Measurements from ENCODE around the gene DPEP3. TPM values are rescaled to one million over a fixed set of nuclear protein-coding genes. Genes with fewer than 3 reads are reported as not detected.

DPEP3 gene
- total and polyA plus RNA-seq, 3 donors from 2014 or later, result 61.0 to 138 (median 127) TPM

DNA sequence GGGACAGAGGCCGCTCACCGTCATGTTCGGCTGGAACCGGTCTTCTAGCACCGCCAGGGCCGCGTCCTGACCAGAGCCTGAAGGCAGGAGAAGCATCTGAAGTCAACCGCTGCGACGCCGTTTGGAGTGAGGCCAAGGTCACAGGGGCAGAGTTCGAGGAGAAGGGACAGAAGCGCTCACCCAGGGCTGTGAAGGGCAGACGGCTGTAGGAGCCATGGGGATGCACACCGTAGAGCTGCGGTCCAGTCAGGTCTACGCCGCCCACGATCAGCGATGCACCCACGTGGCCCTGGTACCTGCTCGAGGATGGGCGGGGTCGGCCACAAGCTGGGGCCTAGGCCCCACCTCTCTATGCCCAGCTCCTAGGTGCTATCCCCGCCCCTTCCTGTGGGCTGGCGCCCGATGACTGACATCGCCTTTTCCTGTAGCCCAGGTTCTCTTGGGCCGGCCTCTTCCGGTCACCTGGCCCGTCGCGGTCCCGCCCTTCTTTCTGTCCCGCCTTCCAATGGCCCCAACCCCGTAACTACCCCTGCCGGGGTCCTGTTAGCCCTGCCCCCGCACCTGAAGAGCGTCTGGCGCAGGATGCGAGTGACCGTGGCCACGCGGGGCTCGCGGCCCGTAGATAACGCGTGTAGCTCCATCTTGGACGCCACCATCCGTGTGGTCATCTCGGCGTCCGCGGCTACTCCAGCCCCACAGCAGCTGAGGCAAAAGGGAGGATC lies 44.7 kb downstream of the DPEP3 start:
- WGBS, 2 donors, result 2 to 3% methylated on average over 13 to 54 of the region's 55 CpGs
- Histone ChIP-seq H3K27me3 (no peaks in the 10 kb centered on the region), H3K9me3 (no peaks in the 10 kb centered on the region), H3K4me1 (peaks cover 26% of the 10 kb centered on the region), H3K4me3 (peak overlapping the region; percentile 70 to 85), H3K27ac (peak overlapping the region; percentile 60 to 94), H3K36me3 (ENCODE audit: low read depth, missing control alignments) (no peaks in the 10 kb centered on the region)
- intact Hi-C loops (cut with DNase I; ENCODE audit: low total_unique reads), result no loop called here
- DNase-seq, result peak; percentile 99
- TF ChIP-seq POLR2A (IDR thresholded peaks at IDR 0.05), result peak; percentile 34
- TF ChIP-seq, protein P1, sequence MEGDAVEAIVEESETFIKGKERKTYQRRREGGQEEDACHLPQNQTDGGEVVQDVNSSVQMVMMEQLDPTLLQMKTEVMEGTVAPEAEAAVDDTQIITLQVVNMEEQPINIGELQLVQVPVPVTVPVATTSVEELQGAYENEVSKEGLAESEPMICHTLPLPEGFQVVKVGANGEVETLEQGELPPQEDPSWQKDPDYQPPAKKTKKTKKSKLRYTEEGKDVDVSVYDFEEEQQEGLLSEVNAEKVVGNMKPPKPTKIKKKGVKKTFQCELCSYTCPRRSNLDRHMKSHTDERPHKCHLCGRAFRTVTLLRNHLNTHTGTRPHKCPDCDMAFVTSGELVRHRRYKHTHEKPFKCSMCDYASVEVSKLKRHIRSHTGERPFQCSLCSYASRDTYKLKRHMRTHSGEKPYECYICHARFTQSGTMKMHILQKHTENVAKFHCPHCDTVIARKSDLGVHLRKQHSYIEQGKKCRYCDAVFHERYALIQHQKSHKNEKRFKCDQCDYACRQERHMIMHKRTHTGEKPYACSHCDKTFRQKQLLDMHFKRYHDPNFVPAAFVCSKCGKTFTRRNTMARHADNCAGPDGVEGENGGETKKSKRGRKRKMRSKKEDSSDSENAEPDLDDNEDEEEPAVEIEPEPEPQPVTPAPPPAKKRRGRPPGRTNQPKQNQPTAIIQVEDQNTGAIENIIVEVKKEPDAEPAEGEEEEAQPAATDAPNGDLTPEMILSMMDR (IDR thresholded peaks at IDR 0.05), result peak in 1 of 3 experiments; percentile 3

DNA sequence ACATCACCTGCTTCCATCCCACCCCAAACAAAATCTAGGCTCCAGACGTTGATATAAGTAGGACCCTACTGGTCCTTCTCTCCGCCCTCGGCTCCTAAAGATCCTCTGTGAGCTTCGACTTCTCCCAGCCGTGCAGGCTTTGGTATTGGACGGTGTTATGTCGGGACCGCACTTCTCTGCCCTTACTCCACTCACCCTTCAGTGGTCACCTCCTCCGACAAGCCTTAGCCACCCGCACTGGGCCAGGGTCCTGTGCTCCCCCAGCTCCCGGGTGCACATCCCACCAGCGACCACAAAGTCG lies 45.2 kb downstream of the DPEP3 start:
- intact Hi-C loops (cut with DNase I; ENCODE audit: low total_unique reads), result no loop called here
- WGBS, 2 donors, result 4 to 20% methylated on average over 6 to 13 of the region's 13 CpGs
- Histone ChIP-seq H3K36me3 (ENCODE audit: low read depth, missing control alignments) (no peaks in the 10 kb centered on the region), H3K27ac (peak overlapping the region; percentile 43 to 94), H3K4me3 (peak overlapping the region; percentile 70 to 85), H3K4me1 (peaks cover 26% of the 10 kb centered on the region), H3K9me3 (no peaks in the 10 kb centered on the region), H3K27me3 (no peaks in the 10 kb centered on the region)
- no peak for DNase-seq
- TF ChIP-seq, protein P1 (IDR thresholded peaks at IDR 0.05), result no peak
- no peak for TF ChIP-seq POLR2A (IDR thresholded peaks at IDR 0.05)

DNA sequence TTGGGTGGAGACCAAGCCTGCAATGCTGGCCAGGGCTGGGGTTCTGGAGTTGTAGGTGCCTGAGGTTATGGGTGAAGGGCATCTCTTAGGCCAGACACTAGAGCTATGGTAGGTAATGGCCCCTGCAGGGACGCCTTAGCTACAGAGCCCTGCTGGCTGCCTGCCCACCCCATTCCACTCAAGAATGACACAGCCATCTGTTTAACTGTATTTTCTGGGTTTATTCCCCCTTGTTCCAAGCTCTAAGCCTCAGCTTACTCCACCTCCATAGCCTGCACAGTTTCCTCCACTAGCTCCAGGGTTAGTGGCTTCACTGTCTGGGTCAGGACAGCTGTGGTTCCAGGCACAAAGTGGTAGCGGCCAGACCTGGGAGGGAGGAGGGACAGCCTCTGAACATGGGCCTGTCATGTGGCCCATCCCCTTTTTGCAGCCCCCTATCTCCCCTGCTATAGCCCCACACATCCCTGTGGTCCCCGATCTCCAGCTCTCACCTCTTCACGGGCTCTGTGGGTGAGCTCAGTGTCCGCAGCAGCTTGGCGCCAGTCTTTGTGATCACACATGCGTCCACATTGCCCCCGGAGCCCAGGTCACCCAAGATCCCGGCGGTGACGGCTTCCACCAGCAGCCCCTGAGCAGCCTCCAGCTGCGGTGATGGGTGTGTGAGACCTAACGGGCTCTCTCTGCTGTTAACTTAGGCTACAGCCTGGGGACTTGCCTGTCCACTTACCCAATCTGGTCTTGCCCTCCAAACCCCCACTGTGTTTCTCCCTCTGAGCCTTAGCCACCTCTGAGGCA lies 45.8 kb downstream of the DPEP3 start:
- no peaks in the 10 kb centered on the region for H3K9me3 ChIP-seq
- peak overlapping the region in 1 of 2 donors; percentile 43 for H3K27ac ChIP-seq
- DNase-seq, result no peak
- no peaks in the 10 kb centered on the region for H3K27me3 ChIP-seq
- TF ChIP-seq, protein P1 (IDR thresholded peaks at IDR 0.05), result no peak
- TF ChIP-seq POLR2A (IDR thresholded peaks at IDR 0.05), result no peak
- H3K4me1 ChIP-seq, result peaks cover 26% of the 10 kb centered on the region
- no peaks in the 10 kb centered on the region for H3K36me3 ChIP-seq (ENCODE audit: low read depth, missing control alignments)
- 40 to 59% methylated on average over 13 of the region's 13 CpGs for WGBS, 2 donors
- intact Hi-C loops (cut with DNase I; ENCODE audit: low total_unique reads), result no loop called here
- no peak overlapping the region for H3K4me3 ChIP-seq

DNA sequence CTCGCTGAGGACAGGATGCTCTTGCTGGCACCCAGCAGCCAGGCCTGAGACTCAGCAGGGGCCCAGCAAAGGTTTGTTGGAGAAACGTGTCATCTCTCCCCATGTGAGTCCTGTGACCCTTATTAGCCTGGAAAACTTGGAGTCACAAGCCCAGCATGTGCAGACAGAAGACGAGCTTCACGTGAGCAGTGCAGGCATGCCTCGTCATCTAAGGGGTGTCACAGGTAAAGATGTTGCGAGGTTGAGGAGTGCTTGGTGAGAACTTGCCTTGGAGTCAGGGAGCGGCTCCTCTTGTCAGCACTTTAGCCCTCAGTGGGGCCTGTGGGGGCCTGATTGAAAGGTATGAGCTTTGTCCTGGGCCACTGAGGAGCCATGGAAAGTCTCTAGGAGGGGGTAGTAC lies 46.5 kb downstream of the DPEP3 start:
- TF ChIP-seq, protein P1 (IDR thresholded peaks at IDR 0.05), result no peak
- TF ChIP-seq POLR2A (IDR thresholded peaks at IDR 0.05), result no peak
- WGBS, 2 donors, result 80 to 89% methylated on average over 5 to 7 of the region's 7 CpGs
- Histone ChIP-seq H3K36me3 (ENCODE audit: low read depth, missing control alignments) (no peaks in the 10 kb centered on the region), H3K9me3 (no peaks in the 10 kb centered on the region), H3K27me3 (no peaks in the 10 kb centered on the region), H3K27ac (no peak overlapping the region), H3K4me3 (no peak overlapping the region), H3K4me1 (peaks cover 26% of the 10 kb centered on the region)
- intact Hi-C loops (cut with DNase I; ENCODE audit: low total_unique reads), result no loop called here
- DNase-seq, result no peak
